ENCODE data around the gene NDEL1. TPM values are rescaled to one million over a fixed set of nuclear protein-coding genes. Genes with fewer than 3 reads are reported as not detected.

NDEL1 gene
- total and polyA plus RNA-seq, 9 of the 15 experiments (the other 6 are each of a cell fraction or from before 2014, with no cell fraction given), result 0.86 to 30.5 (median 22.7) TPM

DNA sequence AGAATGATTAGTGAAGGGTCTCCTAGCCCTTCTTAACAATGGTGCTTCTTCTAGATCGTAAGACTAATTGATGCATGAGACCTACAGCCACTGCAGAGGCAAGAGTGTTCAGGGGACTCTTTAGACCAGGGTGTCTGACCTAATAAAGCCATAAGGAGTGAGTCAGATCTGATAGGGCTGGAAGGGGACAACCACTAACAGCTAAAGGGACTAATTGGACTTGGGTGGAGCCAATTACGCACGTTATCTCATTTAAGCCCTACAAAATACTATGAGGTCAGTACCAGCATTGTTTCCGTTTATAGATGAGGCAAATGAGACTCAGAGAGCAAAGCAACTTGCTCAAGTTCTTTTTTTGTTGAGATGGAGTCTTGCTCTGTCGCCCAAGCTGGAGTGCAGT is 23.6 kb upstream of the NDEL1 start:
- 0% methylated on average over 4 of the region's 5 CpGs for WGBS (ENCODE audit: insufficient coverage, low coverage, missing lambda C conversion rate)
- ATAC-seq (peak; percentile 89), DNase-seq (ENCODE audit: extremely low read depth in 1 of 4, low spot score in 3 of 4) (peak; percentile 33 to 69 (median 47)), FAIRE-seq (peak; percentile 65)
- H3K79me2 ChIP-seq (ENCODE audit: control insufficient read depth, insufficient read depth, low read length), result no peaks in the 10 kb centered on the region
- H3K4me3 ChIP-seq, result no peak overlapping the region
- ChIA-PET POLR2A (interaction anchor here (0.9 to 1.5 kb wide), 3 partner anchors 8 to 24 kb away, joined by 3 to 4 read pairs (median 3); no protein-coding TSS in a partner anchor), CTCF (ENCODE audit: low intra/inter-chr PET ratio) (interaction anchor here (0.6 kb wide), 1 partner anchor 144 kb away, joined by 3 read pairs; no protein-coding TSS in a partner anchor)
- no peaks in the 10 kb centered on the region for H4K20me1 ChIP-seq (replicated peaks; ENCODE audit: control insufficient read depth, insufficient read depth, low read length)
- H3K4me2 ChIP-seq (ENCODE audit: insufficient read depth, low read length), result no peak overlapping the region; the same call in 1 of the 2 replicates
- no peak overlapping the region for H3K9ac ChIP-seq (ENCODE audit: insufficient read depth in 1 of 2, low read depth in 2 of 2, low read length in 2 of 2)
- no peaks in the 10 kb centered on the region for H3K36me3 ChIP-seq (ENCODE audit: control insufficient read depth, insufficient read depth, low read length)
- H2AFZ ChIP-seq (ENCODE audit: low read depth, low read length), result no peak overlapping the region
- in situ Hi-C loops (cut with MboI) (no loop called here), intact Hi-C loops (cut with micrococcal nuclease) (loop anchor here (10.0 kb wide), 1 partner anchor 333 kb away; the partner anchor contains the start of gene CCDC42)
- H3K9me3 ChIP-seq (replicated peaks; ENCODE audit: control insufficient read depth, insufficient read depth, low read depth, low read length), result no peaks in the 10 kb centered on the region
- peaks cover 8 to 13% of the 10 kb centered on the region in 2 experiments; a peak in 4 of 5 replicates for H3K4me1 ChIP-seq (replicated peaks in 1 of 2; ENCODE audit: control insufficient read depth in 2 of 2, insufficient read depth in 2 of 2, low read length in 2 of 2)
- no peaks in the 10 kb centered on the region for H3K27me3 ChIP-seq (ENCODE audit: control insufficient read depth in 2 of 2, insufficient read depth in 2 of 2, low read length in 2 of 2)
- no peaks in the 10 kb centered on the region for H3K9me1 ChIP-seq (ENCODE audit: control insufficient read depth, insufficient read depth, low read length)
- no peak overlapping the region for H3K27ac ChIP-seq (ENCODE audit: extremely low read depth, low read depth, low read length)
- BruUV-seq (replicated peaks), result no TSS peak
- TF ChIP-seq ARID1B (IDR thresholded peaks at IDR 0.05), result peak; percentile 70
- peak; percentile 97 for TF ChIP-seq JUND (IDR thresholded peaks at IDR 0.05; ENCODE audit: borderline replicate concordance, low read depth, low read length)
- peak; percentile 92 for TF ChIP-seq JUND (tag; IDR thresholded peaks at IDR 0.05; ENCODE audit: borderline replicate concordance, low read depth, low read length)
- peak; percentile 95 for TF ChIP-seq FOSL1 (tag; conservative IDR thresholded peaks at IDR 0.05)
- peak; percentile 12 for TF ChIP-seq DACH1 (IDR thresholded peaks at IDR 0.05; ENCODE audit: partially characterized antibody)
- TF ChIP-seq HDAC2 (IDR thresholded peaks at IDR 0.05), result 0 out of 2 replicates have a peak, but pooled peaks have one; percentile 22
- TF ChIP-seq, protein P1, sequence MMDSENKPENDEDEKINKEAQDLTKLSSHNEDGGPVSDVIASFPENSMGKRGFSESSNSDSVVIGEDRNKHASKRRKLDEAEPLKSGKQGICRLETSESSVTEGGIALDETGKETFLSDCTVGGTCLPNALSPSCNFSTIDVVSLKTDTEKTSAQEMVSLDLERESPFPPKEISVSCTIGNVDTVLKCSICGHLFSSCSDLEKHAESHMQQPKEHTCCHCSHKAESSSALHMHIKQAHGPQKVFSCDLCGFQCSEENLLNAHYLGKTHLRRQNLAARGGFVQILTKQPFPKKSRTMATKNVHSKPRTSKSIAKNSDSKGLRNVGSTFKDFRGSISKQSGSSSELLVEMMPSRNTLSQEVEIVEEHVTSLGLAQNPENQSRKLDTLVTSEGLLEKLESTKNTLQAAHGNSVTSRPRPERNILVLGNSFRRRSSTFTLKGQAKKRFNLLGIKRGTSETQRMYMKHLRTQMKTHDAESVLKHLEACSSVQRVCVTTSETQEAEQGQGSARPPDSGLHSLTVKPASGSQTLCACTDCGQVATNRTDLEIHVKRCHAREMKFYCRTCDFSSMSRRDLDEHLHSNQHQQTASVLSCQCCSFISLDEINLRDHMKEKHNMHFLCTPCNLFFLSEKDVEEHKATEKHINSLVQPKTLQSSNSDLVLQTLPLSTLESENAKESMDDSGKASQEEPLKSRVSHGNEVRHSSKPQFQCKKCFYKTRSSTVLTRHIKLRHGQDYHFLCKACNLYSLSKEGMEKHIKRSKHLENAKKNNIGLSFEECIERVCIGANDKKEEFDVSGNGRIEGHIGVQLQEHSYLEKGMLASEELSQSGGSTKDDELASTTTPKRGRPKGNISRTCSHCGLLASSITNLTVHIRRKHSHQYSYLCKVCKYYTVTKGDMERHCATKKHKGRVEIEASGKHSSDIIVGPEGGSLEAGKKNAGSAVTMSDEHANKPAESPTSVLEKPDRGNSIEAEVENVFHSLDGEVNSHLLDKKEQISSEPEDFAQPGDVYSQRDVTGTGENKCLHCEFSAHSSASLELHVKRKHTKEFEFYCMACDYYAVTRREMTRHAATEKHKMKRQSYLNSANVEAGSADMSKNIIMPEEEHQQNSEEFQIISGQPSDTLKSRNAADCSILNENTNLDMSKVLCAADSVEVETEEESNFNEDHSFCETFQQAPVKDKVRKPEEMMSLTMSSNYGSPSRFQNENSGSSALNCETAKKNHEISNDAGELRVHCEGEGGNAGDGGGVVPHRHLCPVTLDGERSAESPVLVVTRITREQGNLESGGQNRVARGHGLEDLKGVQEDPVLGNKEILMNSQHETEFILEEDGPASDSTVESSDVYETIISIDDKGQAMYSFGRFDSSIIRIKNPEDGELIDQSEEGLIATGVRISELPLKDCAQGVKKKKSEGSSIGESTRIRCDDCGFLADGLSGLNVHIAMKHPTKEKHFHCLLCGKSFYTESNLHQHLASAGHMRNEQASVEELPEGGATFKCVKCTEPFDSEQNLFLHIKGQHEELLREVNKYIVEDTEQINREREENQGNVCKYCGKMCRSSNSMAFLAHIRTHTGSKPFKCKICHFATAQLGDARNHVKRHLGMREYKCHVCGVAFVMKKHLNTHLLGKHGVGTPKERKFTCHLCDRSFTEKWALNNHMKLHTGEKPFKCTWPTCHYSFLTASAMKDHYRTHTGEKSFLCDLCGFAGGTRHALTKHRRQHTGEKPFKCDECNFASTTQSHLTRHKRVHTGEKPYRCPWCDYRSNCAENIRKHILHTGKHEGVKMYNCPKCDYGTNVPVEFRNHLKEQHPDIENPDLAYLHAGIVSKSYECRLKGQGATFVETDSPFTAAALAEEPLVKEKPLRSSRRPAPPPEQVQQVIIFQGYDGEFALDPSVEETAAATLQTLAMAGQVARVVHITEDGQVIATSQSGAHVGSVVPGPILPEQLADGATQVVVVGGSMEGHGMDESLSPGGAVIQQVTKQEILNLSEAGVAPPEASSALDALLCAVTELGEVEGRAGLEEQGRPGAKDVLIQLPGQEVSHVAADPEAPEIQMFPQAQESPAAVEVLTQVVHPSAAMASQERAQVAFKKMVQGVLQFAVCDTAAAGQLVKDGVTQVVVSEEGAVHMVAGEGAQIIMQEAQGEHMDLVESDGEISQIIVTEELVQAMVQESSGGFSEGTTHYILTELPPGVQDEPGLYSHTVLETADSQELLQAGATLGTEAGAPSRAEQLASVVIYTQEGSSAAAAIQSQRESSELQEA (IDR thresholded peaks at IDR 0.05; ENCODE audit: low read depth), result no peak
- TF ChIP-seq TCF7L2 (IDR thresholded peaks at IDR 0.05; ENCODE audit: low read depth, low read length), result no peak
- peak; percentile 65 for TF ChIP-seq CREM (IDR thresholded peaks at IDR 0.05; ENCODE audit: low read depth)
- TF ChIP-seq EP300 (IDR thresholded peaks at IDR 0.05; ENCODE audit: low read length), result peak; percentile 21; the same call in 1 of the 2 replicates
- TF ChIP-seq PYGO2 (tag; IDR thresholded peaks at IDR 0.05), result no peak
- TF ChIP-seq, protein P2, sequence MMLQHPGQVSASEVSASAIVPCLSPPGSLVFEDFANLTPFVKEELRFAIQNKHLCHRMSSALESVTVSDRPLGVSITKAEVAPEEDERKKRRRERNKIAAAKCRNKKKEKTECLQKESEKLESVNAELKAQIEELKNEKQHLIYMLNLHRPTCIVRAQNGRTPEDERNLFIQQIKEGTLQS (IDR thresholded peaks at IDR 0.05), result peak; percentile 85
- TF ChIP-seq, protein P2 (CRISPR knock-in tag; conservative IDR thresholded peaks at IDR 0.05), result no peak
- no peak for TF ChIP-seq SRSF9 (IDR thresholded peaks at IDR 0.05; ENCODE audit: borderline replicate concordance, low read depth, low read length)
- TF ChIP-seq ATF7 (IDR thresholded peaks at IDR 0.05), result peak; percentile 90

Data from K562 (cell line).